Uterus (tissue), 4 donors: ENCODE results near the gene SERPINA6. TPM values are rescaled to one million over a fixed set of nuclear protein-coding genes. Genes with fewer than 3 reads are reported as not detected.

ENCODE experiments used
- DNase-seq, 2 donors: peaks; one replicate each; pipeline ENCODE4 v3.0.0-alpha.2; 2019 to 2020
- H3K27ac ChIP-seq, 2 donors: fragments of 200-600 bp; sonication (generic); 1 replicate in 1 of 2; 2 replicates in 1 of 2; pipeline ENCODE4 v1.5.1; 2016 to 2018
- H3K27me3 ChIP-seq, 2 donors: fragments of 200-600 bp; sonication (generic); one replicate each; pipeline ENCODE4 v1.5.1; 2018 to 2019; ENCODE audit warnings: control low read depth in 1 of 2
- H3K36me3 ChIP-seq, 2 donors: fragments of 200-600 bp; sonication (generic); one replicate each; pipeline ENCODE4 v1.5.1; 2019; ENCODE audit warnings: control low read depth in 1 of 2
- H3K4me1 ChIP-seq, 2 donors: fragments of 200-600 bp; sonication (generic); one replicate each; pipeline ENCODE4 v1.5.1; 2018 to 2019; ENCODE audit warnings: control low read depth in 1 of 2
- H3K4me3 ChIP-seq, 2 donors: fragments of 200-600 bp; sonication (generic); 1 replicate in 1 of 2; 2 replicates in 1 of 2; pipeline ENCODE4 v1.5.1; 2018 to 2019; ENCODE audit warnings: mild to moderate bottlenecking in 1 of 2
- H3K9me3 ChIP-seq, 2 donors: fragments of 200-600 bp; sonication (generic); one replicate each; pipeline ENCODE4 v1.5.1; 2019; ENCODE audit warnings: control low read depth in 1 of 2
- POLR2A ChIP-seq, 2 donors: fragments of 450-650 bp; IDR thresholded peaks; one replicate each; pipeline ENCODE4 v1.6.1; 2016; ENCODE audit warnings: antibody characterized with exemption in 2 of 2, mild to moderate bottlenecking in 1 of 2, moderate library complexity in 1 of 2
- intact Hi-C: fragments of 100-400 bp; cut with DNase I; formaldehyde crosslinking; loops from one replicate; pipeline ENCODE4 v1.15.1; 2023; ENCODE audit warnings: low total_unique reads
- total RNA-seq, 4 donors: library from RNA; depleted of rRNA in 3 of 4; stranded (reverse); fragments of >200 nt in 3 of 4; gene quantifications; one replicate each; pipeline versions ENCODE4 v1.1.0 to v1.2.4, GENCODE V29; 2014 to 2023
- TF ChIP-seq, protein P1 (sequence below), 4 experiments: fragments of 200-600 bp in 2 of 4; fragments of 450-650 bp in 2 of 4; sonication (generic) in 2 of 4; IDR thresholded peaks; one replicate each; pipeline ENCODE4 v1.5.1; 2016 to 2019; ENCODE audit warnings: antibody characterized with exemption in 4 of 4, mild to moderate bottlenecking in 2 of 4, moderate library complexity in 1 of 4
- donor health status: DM: yes; HTN: yes; CAD: no.

Gene SERPINA6
- total RNA-seq, 4 donors from 2014 or later, result 0.76 TPM; not detected in 3

- DNase-seq, result no peak
- Histone ChIP-seq H3K4me1 (no peaks in the 10 kb centered on the region), H3K4me3 (no peak overlapping the region), H3K36me3 (no peaks in the 10 kb centered on the region), H3K9me3 (no peaks in the 10 kb centered on the region), H3K27me3 (no peaks in the 10 kb centered on the region), H3K27ac (no peak overlapping the region)
- intact Hi-C loops, result no loop called here
- no peak for TF ChIP-seq POLR2A (IDR thresholded peaks at IDR 0.05)
- TF ChIP-seq, protein P1, sequence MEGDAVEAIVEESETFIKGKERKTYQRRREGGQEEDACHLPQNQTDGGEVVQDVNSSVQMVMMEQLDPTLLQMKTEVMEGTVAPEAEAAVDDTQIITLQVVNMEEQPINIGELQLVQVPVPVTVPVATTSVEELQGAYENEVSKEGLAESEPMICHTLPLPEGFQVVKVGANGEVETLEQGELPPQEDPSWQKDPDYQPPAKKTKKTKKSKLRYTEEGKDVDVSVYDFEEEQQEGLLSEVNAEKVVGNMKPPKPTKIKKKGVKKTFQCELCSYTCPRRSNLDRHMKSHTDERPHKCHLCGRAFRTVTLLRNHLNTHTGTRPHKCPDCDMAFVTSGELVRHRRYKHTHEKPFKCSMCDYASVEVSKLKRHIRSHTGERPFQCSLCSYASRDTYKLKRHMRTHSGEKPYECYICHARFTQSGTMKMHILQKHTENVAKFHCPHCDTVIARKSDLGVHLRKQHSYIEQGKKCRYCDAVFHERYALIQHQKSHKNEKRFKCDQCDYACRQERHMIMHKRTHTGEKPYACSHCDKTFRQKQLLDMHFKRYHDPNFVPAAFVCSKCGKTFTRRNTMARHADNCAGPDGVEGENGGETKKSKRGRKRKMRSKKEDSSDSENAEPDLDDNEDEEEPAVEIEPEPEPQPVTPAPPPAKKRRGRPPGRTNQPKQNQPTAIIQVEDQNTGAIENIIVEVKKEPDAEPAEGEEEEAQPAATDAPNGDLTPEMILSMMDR (IDR thresholded peaks at IDR 0.05), result no peak
These were observed 2.9 kb downstream of the SERPINA6 start for GRCh38 chr14:94320243-94320642.

GRCh38 chr14:94317259-94317658 lies 5.9 kb downstream of the SERPINA6 start:
- H3K27ac ChIP-seq, result no peak overlapping the region
- no peaks in the 10 kb centered on the region for H3K27me3 ChIP-seq
- H3K36me3 ChIP-seq, result no peaks in the 10 kb centered on the region
- TF ChIP-seq, protein P1 (IDR thresholded peaks at IDR 0.05), result no peak
- TF ChIP-seq POLR2A (IDR thresholded peaks at IDR 0.05), result no peak
- no peak for DNase-seq
- no peaks in the 10 kb centered on the region for H3K4me1 ChIP-seq
- no peak overlapping the region for H3K4me3 ChIP-seq
- no peaks in the 10 kb centered on the region for H3K9me3 ChIP-seq
- intact Hi-C loops, result no loop called here

- H3K27me3 ChIP-seq, result no peaks in the 10 kb centered on the region
- TF ChIP-seq, protein P1 (IDR thresholded peaks at IDR 0.05), result no peak
- TF ChIP-seq POLR2A (IDR thresholded peaks at IDR 0.05), result no peak
- no peak for DNase-seq
- H3K4me1 ChIP-seq, result no peaks in the 10 kb centered on the region
- intact Hi-C loops, result no loop called here
- no peaks in the 10 kb centered on the region for H3K36me3 ChIP-seq
- no peaks in the 10 kb centered on the region for H3K9me3 ChIP-seq
- no peak overlapping the region for H3K27ac ChIP-seq
- no peak overlapping the region for H3K4me3 ChIP-seq
These were observed 6.4 kb downstream of the SERPINA6 start for GRCh38 chr14:94316692-94317091.

DNA sequence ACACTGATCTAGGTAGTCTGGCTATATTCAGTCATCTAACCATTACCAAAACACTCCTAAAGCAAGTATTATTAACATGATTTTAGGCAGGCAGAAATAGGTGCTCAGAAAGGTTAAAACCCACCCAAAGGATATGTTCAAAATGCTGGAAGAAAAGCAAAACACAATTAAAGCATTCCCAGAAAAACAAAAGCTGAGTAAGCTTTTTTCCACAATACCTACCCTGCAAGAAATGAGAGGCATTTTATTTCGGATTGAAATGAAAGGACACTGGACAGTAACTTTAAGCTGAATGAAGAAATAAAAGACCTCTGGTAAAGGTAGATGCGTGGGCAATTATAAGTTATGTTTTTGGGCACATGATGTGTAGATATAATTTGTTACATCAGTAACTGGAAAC lies 8.2 kb downstream of the SERPINA6 start:
- TF ChIP-seq, protein P1 (IDR thresholded peaks at IDR 0.05), result no peak
- no peak for TF ChIP-seq POLR2A (IDR thresholded peaks at IDR 0.05)

GRCh38 chr14:94313991-94314655 lies 9.0 kb downstream of the SERPINA6 start:
- intact Hi-C loops, result no loop called here

More for the DNA sequence above, 8.2 kb downstream of the SERPINA6 start:
- no peaks in the 10 kb centered on the region for H3K4me1 ChIP-seq
- no peak overlapping the region for H3K4me3 ChIP-seq
- H3K27me3 ChIP-seq, result no peaks in the 10 kb centered on the region
- no peak for DNase-seq
- H3K9me3 ChIP-seq, result no peaks in the 10 kb centered on the region
- intact Hi-C loops, result no loop called here
- no peaks in the 10 kb centered on the region for H3K36me3 ChIP-seq
- no peak overlapping the region for H3K27ac ChIP-seq

More at GRCh38 chr14:94313991-94314655, 9.0 kb downstream of the SERPINA6 start:
- DNase-seq, result no peak
- Histone ChIP-seq H3K27me3 (no peaks in the 10 kb centered on the region), H3K27ac (no peak overlapping the region), H3K36me3 (no peaks in the 10 kb centered on the region), H3K4me1 (no peaks in the 10 kb centered on the region), H3K9me3 (no peaks in the 10 kb centered on the region), H3K4me3 (no peak overlapping the region)
- no peak for TF ChIP-seq POLR2A (IDR thresholded peaks at IDR 0.05)
- TF ChIP-seq, protein P1 (IDR thresholded peaks at IDR 0.05), result no peak
